Central memory CD8-positive, alpha-beta T cell (primary cell): ENCODE measurements around the gene TSPAN5.

Experiments
- ATAC-seq: fragments of 150-1000 bp; cut with Tn5 transposase; replicated peaks from 2 replicates; pipeline ENCODE4 v1.10.0; 2022; ENCODE audit warnings: mild to moderate bottlenecking, moderate FRiP score, moderate number of reproducible peaks; ENCODE audit not compliant: poor library complexity, severe bottlenecking; ENCODE audit errors: extremely low read depth
- DNase-seq, 2 donors: peaks; one replicate each; pipeline ENCODE4 v3.0.0; 2021; ENCODE audit warnings: low spot score in 2 of 2
- H3K27ac Mint-ChIP-seq: one replicate; pipeline ENCODE4 v1.8.0; 2022; ENCODE audit warnings: low read depth, mild to moderate bottlenecking, moderate library complexity, mixed read lengths
- H3K27me3 Mint-ChIP-seq: one replicate; pipeline ENCODE4 v1.8.0; 2022; ENCODE audit warnings: mixed read lengths
- H3K36me3 Mint-ChIP-seq: one replicate; pipeline ENCODE4 v1.8.0; 2022; ENCODE audit warnings: mild to moderate bottlenecking, moderate library complexity, mixed read lengths; ENCODE audit not compliant: insufficient read depth
- H3K4me1 Mint-ChIP-seq: one replicate; pipeline ENCODE4 v1.8.0; 2022; ENCODE audit warnings: mixed read lengths
- H3K4me3 Mint-ChIP-seq: one replicate; pipeline ENCODE4 v1.8.0; 2022; ENCODE audit warnings: mild to moderate bottlenecking, moderate library complexity, mixed read lengths
- H3K9me3 Mint-ChIP-seq: one replicate; pipeline ENCODE4 v1.8.0; 2022; ENCODE audit warnings: mixed read lengths

Gene TSPAN5

GRCh38 chr4:98560321-98560720 is 98.1 kb downstream of the TSPAN5 start:
- Mint-ChIP-seq H3K4me3 (no peak overlapping the region), H3K36me3 (no peaks in the 10 kb centered on the region), H3K9me3 (no peaks in the 10 kb centered on the region), H3K27ac (no peak overlapping the region), H3K4me1 (peaks cover 31% of the 10 kb centered on the region), H3K27me3 (no peaks in the 10 kb centered on the region)
- DNase-seq (no peak), ATAC-seq (no peak)

GRCh38 chr4:98558471-98559169 is 99.8 kb downstream of the TSPAN5 start:
- H3K27me3 Mint-ChIP-seq: no peaks in the 10 kb centered on the region

GRCh38 chr4:98557194-98557892 is 101.1 kb downstream of the TSPAN5 start:
- no peak for DNase-seq
- H3K9me3 Mint-ChIP-seq: no peaks in the 10 kb centered on the region

More at GRCh38 chr4:98558471-98559169, 99.8 kb downstream of the TSPAN5 start:
- Mint-ChIP-seq H3K9me3 (no peaks in the 10 kb centered on the region), H3K4me1 (peaks cover 37% of the 10 kb centered on the region), H3K36me3 (no peaks in the 10 kb centered on the region), H3K4me3 (no peak overlapping the region), H3K27ac (no peak overlapping the region)
- no peak for ATAC-seq
- DNase-seq: no peak

GRCh38 chr4:98556451-98556850 is 102.0 kb downstream of the TSPAN5 start:
- Mint-ChIP-seq H3K4me3 (no peak overlapping the region), H3K27me3 (no peaks in the 10 kb centered on the region), H3K27ac (no peak overlapping the region), H3K4me1 (peaks cover 24% of the 10 kb centered on the region), H3K9me3 (peaks cover 5% of the 10 kb centered on the region), H3K36me3 (no peaks in the 10 kb centered on the region)
- no peak for ATAC-seq
- DNase-seq: no peak

More at GRCh38 chr4:98557194-98557892, 101.1 kb downstream of the TSPAN5 start:
- no peak for ATAC-seq
- Mint-ChIP-seq H3K4me1 (peaks cover 27% of the 10 kb centered on the region), H3K27ac (no peak overlapping the region), H3K36me3 (no peaks in the 10 kb centered on the region), H3K27me3 (no peaks in the 10 kb centered on the region), H3K4me3 (no peak overlapping the region)

GRCh38 chr4:98555798-98556445 is 102.5 kb downstream of the TSPAN5 start:
- Mint-ChIP-seq H3K9me3 (peaks cover 5% of the 10 kb centered on the region), H3K27ac (no peak overlapping the region), H3K4me3 (no peak overlapping the region), H3K36me3 (no peaks in the 10 kb centered on the region), H3K27me3 (no peaks in the 10 kb centered on the region), H3K4me1 (peaks cover 23% of the 10 kb centered on the region)
- ATAC-seq (no peak), DNase-seq (no peak)

- Mint-ChIP-seq H3K36me3 (no peaks in the 10 kb centered on the region), H3K27ac (no peak overlapping the region), H3K4me3 (no peak overlapping the region), H3K9me3 (peaks cover 3% of the 10 kb centered on the region), H3K4me1 (peaks cover 10% of the 10 kb centered on the region), H3K27me3 (no peaks in the 10 kb centered on the region)
- no peak for DNase-seq
- ATAC-seq: no peak
Measured at GRCh38 chr4:98546910-98547594, 111.4 kb downstream of the TSPAN5 start.

GRCh38 chr4:98544818-98545414 is 113.5 kb downstream of the TSPAN5 start:
- H3K36me3 Mint-ChIP-seq: no peaks in the 10 kb centered on the region
- DNase-seq (no peak), ATAC-seq (no peak)
- H3K27ac Mint-ChIP-seq: no peak overlapping the region
- H3K27me3 Mint-ChIP-seq: no peaks in the 10 kb centered on the region
- H3K4me1 Mint-ChIP-seq: peaks cover 7% of the 10 kb centered on the region
- H3K4me3 Mint-ChIP-seq: no peak overlapping the region
- H3K9me3 Mint-ChIP-seq: no peaks in the 10 kb centered on the region

- no peak overlapping the region for H3K4me3 Mint-ChIP-seq
- DNase-seq (no peak), ATAC-seq (no peak)
- H3K27me3 Mint-ChIP-seq: no peaks in the 10 kb centered on the region
- peaks cover 7% of the 10 kb centered on the region for H3K4me1 Mint-ChIP-seq
- H3K9me3 Mint-ChIP-seq: no peaks in the 10 kb centered on the region
- no peaks in the 10 kb centered on the region for H3K36me3 Mint-ChIP-seq
- H3K27ac Mint-ChIP-seq: no peak overlapping the region
Measured at GRCh38 chr4:98544141-98544817, 114.1 kb downstream of the TSPAN5 start.

- H3K36me3 Mint-ChIP-seq: no peaks in the 10 kb centered on the region
- H3K27ac Mint-ChIP-seq: no peak overlapping the region
- H3K4me1 Mint-ChIP-seq: peaks cover 7% of the 10 kb centered on the region
- H3K9me3 Mint-ChIP-seq: no peaks in the 10 kb centered on the region
- no peak overlapping the region for H3K4me3 Mint-ChIP-seq
- DNase-seq (no peak), ATAC-seq (no peak)
- H3K27me3 Mint-ChIP-seq: no peaks in the 10 kb centered on the region
Measured at GRCh38 chr4:98542011-98542410, 116.4 kb downstream of the TSPAN5 start.

GRCh38 chr4:98540803-98541202 is 117.6 kb downstream of the TSPAN5 start:
- ATAC-seq (no peak), DNase-seq (no peak)
- peaks cover 8% of the 10 kb centered on the region for H3K4me1 Mint-ChIP-seq
- no peak overlapping the region for H3K27ac Mint-ChIP-seq
- no peak overlapping the region for H3K4me3 Mint-ChIP-seq
- H3K27me3 Mint-ChIP-seq: no peaks in the 10 kb centered on the region
- no peaks in the 10 kb centered on the region for H3K9me3 Mint-ChIP-seq
- no peaks in the 10 kb centered on the region for H3K36me3 Mint-ChIP-seq

- Mint-ChIP-seq H3K4me1 (peaks cover 13% of the 10 kb centered on the region), H3K4me3 (no peak overlapping the region), H3K9me3 (no peaks in the 10 kb centered on the region), H3K27me3 (no peaks in the 10 kb centered on the region), H3K36me3 (no peaks in the 10 kb centered on the region), H3K27ac (no peak overlapping the region)
- ATAC-seq (no peak), DNase-seq (no peak)
Measured at GRCh38 chr4:98539741-98540140, 118.7 kb downstream of the TSPAN5 start.

GRCh38 chr4:98539299-98539698 is 119.1 kb downstream of the TSPAN5 start:
- Mint-ChIP-seq H3K27me3 (no peaks in the 10 kb centered on the region), H3K36me3 (no peaks in the 10 kb centered on the region), H3K4me1 (peaks cover 13% of the 10 kb centered on the region), H3K9me3 (no peaks in the 10 kb centered on the region), H3K27ac (no peak overlapping the region), H3K4me3 (no peak overlapping the region)
- ATAC-seq (no peak), DNase-seq (no peak)
